GM19239 (cell line): ENCODE results near the gene SLC12A1.

ENCODE experiments used
- DNase-seq: peaks from one replicate; pipeline ENCODE4 v3.0.0; 2011; ENCODE audit warnings: low spot score; ENCODE audit not compliant: insufficient read length
- FAIRE-seq: peaks from 2 replicates; lab custom pipeline; 2011; peaks lifted over from hg19 to GRCh38; lab: Jason Lieb, UNC

The SLC12A1 gene

DNA sequence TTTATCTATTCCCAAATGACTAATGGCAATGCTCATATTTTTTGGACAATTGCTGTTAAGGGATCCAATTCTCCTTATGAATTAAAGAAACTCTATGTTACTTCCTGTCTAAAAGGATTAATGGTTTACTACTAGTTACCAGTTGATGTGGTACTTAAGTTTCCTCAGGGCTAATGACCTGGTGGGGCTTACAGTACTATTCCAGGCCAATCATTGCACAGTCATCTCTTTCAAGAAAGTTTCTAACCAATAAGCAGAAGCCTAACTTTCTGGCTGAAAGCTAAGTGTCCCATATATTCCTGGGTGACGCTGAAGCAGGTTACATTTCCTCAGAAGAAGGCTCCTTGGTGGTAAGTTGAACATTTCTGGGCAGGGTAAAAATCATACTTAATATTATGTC lies at the start of gene SLC12A1:
Gene SLC12A1, plus strand, starts transcription at position 322 of the 400 bp plus-strand sequence. CDS start 1,418 bp downstream, outside the sequence.
- FAIRE-seq (no peak), DNase-seq (no peak)

DNA sequence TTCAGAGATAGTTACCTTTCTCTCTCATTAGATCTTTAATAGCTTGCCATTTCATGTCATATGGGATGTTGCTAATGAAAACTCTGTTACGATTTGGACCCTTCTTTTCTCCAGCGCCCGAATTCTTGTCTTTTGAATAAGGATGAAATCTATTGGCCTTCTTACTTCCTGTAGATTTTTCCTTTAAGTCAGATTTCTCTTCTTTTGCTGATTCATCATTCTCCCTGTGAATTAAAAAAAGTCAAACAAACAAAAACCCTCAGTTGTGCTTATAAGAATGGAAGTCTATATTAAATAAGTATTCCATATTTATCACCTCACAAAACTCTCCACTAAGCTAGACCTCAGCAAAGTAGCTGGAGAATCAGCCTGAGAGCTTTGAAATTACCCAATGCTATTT lies 37.5 kb upstream of the SLC12A1 start:
- no peak for FAIRE-seq

DNA sequence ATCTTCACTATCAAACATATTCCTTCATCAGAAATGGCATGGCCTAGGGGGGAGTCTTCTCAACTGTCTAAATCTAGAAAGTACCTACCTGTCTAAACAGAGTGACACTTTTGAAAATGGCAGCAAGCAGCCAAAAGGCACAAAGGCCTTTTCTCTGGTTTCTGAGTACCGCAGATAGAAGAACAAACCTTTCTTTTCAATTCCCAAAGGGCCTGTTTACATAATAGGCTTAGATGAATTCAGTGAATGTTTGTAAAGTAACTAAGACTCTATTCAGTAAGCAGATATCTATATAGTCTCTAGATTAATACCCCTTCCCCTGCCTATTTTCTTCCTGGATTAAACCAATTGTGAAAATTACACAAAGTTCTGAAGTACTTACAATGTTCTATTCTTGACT lies 35.1 kb upstream of the SLC12A1 start:
- FAIRE-seq (no peak), DNase-seq (no peak)

More for the DNA sequence above, 37.5 kb upstream of the SLC12A1 start:
- no peak for DNase-seq

DNA sequence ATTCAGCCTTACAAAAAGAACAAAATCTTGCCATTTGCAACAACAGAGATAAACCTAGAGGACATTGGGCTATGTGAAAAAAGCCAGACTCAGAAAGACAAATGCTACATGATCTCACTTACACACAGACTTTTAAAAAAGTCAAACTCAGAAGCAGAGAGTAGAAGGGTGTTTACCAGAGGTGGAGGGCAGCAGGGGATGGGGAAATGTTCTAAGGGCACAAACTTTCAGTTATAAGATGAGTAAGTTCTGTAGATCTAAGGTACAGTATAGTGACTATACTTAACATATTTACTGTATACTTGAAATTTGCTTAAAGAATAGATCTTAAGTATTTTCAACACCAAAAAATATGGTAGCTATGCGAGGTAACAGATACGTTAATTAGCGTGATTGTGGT lies 31.0 kb upstream of the SLC12A1 start:
- no peak for FAIRE-seq
- no peak for DNase-seq

DNA sequence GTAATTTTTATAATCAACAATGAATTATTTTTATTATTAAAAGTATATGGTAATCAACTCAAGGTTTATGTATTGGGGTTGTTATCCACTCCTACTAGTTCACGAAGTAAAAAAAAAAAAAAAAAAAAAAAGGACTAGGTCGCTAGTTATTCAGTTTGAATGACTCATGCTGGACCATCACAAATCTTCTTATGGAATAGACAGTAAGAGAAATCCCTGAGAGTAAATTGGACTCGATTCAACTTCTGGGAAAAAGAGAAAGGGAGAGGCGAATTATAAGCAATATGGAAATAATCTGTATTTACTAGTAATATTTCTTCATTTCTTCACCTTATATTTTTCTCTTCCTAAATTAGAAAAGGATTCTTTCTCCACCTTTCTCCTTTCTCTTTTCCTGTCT lies 30.0 kb upstream of the SLC12A1 start:
- no peak for FAIRE-seq

DNA sequence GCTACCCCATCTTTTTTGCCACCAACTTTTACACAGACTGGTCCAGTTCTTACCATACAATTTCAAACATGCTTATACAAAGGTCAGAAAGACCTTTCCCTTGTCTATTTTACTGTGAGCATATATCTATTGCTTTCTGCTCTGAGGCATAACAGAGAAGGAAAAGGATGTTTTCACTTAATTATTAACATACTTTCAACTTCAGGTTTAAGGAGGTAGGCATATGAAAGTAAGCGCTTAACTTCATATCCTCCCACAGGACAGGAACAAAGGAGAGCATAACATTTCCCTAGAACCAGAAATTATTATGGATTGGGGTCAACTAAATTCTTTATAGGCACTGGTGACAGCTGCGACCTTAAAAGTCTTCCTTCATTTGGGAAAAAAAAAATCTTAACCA lies 29.1 kb upstream of the SLC12A1 start:
- DNase-seq (no peak), FAIRE-seq (peak; percentile 90)

More for the DNA sequence above, 30.0 kb upstream of the SLC12A1 start:
- no peak for DNase-seq

DNA sequence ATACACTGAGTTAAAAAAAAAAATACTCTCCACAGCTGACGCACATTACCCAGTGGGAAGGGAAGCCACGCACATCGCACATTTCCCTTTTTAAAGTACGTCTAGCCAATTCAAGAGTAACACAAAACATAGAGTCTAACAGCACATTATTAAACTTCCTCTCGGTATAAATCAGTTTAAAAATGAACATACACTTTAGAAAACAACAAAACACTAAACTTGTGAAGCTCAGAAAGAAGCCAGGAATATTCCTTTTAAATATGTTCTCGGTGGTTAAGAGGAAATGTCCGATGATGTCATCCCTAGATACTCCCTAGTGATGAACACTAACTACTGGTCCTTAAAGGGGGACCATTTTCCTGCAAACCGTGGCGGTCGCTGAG lies 28.7 kb upstream of the SLC12A1 start:
- DNase-seq (no peak), FAIRE-seq (peak; percentile 71)

DNA sequence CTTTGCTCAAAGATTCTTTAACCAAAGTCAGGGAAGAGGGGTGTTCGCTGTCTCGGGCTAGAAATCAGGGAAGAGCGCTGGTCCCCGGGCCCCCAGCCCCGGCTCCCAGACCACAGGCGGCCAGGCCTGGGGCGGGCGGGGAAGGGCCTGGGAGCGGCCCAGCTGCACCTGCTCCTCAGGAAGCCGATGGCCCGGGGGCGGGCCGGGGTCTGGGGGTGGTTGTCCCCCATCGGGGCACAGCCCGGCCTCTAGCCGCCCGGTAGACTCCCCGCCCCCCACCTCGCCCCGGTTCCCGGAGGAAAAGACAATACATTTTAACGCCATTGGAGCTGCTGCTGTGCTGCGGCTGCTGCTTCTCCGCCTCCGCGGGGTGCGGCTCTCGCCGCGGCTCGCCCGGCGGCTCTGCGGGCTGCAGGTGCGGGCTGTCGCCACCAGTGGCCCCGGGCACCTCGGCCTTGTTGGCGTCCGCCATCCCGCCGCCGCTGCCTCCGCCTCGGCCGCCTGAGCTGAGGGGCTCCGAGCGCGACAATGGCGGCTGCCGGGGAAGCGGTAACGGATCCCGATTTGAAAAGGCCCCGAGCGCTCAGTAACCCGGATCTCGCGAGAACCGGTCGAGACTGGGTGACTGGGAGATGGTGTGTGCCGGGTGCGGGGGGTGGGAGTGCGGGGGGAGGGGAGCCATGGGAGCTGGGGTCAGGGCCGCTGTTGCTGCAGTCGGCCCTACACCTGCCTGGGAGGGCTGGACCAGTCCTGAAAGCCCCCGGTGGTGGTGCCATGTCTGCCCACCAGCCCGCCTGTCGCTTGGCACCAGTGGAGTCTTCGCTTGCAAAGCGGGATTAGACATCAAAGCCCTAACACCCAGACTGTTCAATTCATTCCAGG lies 28.1 kb upstream of the SLC12A1 start, which contains the start of gene MYEF2:
Gene MYEF2, minus strand, starts transcription at position 530 of the 882 bp plus-strand sequence. Its CDS starts 58 bp downstream, at position 472.
- DNase-seq = peak; percentile 49
- FAIRE-seq = peak; percentile 84

DNA sequence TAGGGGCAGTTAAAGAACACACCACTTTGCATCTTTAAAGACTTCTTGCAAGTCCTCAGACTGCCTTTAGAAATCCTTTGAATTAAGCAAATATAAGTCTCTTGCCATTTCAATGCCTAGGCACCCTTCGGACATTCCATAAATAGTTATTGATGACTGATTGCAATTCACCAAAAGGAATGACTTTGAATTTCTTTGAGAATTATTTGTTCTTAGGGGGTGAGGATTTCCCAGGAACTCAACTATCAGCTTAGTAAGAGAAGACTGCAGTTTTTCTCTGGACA lies 27.5 kb upstream of the SLC12A1 start:
- FAIRE-seq = no peak
- no peak for DNase-seq

DNA sequence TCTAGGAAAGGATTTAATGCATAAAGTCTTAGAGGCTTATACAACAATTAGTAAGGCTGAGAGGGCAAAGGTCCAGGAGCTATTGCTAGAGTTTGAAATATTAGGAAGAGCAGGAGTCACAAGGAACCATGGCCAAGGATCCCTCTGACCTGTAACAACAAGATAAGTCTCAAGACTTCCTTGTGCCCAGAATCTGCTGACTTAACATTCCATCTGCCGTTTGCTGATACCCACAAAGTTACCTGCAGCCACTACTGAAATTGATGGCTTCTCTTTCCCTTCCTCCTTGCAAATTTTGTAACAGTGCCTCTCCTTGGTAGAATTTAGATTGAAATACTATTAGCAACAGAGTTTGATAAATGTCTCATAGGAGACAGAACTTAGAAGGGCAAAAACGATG lies 23.4 kb upstream of the SLC12A1 start:
- FAIRE-seq = no peak

DNA sequence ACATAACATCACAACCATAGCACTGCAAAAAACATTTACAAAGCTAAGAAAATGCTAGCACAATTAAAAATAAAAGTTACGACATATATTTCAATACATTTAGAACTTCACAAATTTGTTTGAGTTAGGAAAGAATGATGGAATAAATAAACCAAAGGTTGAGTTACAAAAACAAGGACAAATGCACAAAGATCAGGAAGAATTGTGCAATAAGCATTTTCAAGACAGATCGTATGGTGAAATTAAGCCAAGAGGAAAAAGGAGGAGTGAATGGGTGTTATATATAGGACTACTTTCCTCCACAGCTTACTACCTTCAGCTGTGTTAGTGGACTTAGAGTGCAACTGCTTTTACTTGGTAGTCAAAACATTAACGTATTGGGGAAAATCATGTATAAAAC lies 20.6 kb upstream of the SLC12A1 start:
- DNase-seq = no peak
- no peak for FAIRE-seq

More for the DNA sequence above, 23.4 kb upstream of the SLC12A1 start:
- DNase-seq = no peak

DNA sequence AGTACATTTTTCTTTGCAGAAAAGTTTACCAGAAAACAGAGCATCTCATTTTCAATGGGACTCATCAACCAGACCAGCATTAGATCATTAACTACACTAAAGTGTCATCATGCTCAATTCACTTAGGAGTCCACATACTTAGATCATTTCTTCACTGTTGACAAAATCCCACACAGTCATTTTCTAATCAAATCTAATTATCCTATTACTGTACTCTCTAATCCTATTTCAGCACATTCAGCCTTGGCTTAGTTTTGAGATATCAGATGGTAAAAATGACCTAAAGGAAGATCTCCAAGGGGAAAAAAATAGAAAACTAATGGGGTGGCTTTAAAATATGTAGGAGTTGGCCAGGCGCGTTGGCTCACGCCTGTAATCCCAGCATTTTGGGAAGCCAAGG lies 19.8 kb upstream of the SLC12A1 start:
- no peak for DNase-seq
- FAIRE-seq = no peak

DNA sequence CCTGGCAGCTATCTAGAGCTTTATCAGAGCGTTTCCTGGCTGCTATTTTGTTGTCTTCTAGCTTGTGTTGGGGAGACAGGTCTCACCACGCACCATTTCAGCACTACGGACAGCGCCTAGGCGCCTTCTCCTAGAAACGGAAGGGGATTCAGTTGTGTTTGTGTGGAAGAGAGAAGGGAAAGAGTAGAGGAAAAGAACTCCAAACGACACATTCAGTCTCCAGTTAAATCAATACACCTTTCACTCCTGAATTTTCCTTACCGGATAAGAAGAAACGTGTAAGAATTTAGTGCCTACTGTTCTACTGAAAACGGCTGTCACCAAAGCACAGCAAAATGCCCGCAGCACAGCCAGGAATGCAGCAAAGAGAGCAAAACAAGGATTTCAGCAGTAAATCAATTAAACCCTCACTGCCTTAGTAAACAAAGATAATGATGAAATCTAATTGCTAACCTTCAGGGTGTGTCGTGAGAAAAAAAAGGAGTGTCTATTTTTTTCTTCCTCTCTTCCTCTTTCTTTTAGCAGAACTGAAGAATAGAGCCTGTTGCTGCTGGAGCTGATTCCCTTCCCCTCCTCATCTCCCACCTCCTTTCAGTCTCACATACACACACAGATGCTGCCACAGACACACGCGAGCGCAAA lies 15.0 kb upstream of the SLC12A1 start:
- DNase-seq (no peak), FAIRE-seq (no peak)

DNA sequence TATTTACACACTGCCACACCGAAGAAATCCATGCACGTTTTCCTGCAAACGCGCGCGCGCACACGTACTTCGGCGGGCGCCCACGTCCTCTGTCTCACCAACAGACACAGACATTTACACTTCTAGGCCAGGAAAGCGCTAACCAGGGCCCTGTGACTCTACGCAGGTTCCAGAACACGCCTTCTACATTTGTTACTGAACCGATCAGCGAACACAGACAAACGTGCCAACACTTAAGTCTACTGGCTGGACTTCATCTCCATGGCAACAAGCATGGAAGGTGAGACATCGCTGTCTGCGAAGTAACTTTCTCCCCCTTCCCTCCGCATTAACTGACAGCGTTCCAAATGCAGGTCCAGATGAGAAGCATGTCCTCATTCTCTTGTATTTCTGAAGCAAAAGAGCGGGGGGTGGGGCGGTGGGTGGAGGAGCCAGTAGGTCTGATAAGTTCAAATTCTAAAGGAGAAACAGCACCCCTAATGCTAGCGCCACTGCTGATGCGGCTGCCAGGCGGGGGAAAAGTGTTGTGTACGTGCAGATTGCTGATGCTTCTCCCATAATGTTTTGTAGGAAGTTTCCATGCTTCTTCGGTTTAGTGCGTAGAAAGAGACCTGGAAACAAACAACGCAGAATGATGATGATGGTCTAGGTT lies 14.4 kb upstream of the SLC12A1 start, which contains the start of gene CTXN2:
Gene CTXN2, plus strand, starts transcription at position 92 of the 652 bp plus-strand sequence. CDS start 9,636 bp downstream, outside the sequence.
- DNase-seq = no peak
- FAIRE-seq = no peak

DNA sequence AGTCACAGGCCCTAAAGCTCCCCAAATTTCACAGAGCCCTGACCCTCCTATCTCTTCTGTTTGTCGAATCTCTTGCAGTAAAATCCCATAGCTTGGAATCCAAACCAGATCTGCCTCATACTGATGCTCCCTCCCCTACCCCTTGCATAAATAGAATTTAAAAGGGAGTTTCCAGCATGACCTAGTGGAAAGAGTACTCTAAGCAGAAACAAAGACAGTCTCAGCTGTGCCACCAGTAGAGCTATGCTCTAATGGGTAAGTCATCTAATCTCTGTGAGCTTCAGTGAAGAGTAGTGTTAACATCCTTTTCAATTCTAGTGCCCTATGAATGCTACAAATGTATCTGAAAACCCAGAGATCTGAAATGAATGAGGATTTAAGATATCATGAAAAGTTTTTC lies 4.0 kb upstream of the SLC12A1 start:
- no peak for FAIRE-seq
- no peak for DNase-seq

DNA sequence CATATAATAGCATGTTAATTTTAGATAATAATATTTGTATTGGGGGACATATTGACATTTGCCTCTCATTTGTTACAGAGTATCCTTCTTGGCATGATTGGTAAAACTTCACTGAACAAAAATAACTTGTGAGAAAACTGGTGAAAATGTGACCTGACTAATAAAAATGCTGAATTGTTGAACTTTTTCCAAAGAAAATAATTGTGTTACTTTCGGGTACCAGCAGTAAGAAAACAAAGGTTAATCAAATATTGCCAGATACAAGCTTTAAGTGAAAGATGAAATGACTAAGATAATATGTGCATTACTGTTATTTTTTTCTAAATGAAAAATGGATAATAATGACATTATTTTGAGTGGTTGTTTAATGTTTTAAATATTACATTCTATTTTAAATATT lies 15.2 kb downstream of the SLC12A1 start:
- DNase-seq = no peak
- no peak for FAIRE-seq

DNA sequence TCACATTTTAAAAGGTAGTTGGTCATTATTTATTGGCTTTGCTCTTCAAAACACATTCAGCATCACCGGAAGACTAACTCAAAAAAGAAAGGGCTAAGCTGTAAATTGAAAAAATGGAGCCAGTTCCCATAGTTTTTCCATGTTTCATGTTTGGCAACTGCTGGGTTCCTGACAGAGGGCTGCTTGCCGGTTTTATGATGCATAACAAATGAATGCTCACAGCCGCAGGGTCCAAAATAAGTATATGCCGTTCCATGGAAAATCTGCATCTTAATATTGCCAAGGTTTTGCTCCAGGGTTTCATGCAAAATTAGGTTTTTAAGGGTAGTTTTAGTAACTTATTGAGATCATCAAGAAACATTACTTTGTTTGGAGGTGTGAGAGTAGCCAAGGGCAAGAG lies 15.8 kb downstream of the SLC12A1 start:
- DNase-seq (no peak), FAIRE-seq (no peak)

DNA sequence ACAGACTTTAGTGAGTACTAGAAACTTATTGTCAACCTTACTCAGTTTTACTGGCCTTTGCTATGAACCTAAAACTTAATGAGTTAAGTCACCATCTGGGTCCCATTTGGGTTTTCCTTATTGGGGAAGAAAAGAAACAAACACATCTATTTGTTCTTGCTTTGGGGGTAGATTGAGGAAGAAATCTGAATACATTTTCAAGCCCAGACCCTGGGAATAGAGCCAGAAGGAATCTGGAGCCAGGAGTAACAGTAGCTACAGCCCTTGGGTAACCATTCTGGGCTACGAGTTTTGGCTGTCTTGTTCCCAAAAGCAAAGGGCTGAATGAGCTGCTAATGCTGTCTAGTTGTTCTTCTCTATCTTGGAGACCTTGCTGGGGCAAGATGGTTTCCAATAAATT lies 16.5 kb downstream of the SLC12A1 start:
- DNase-seq (no peak), FAIRE-seq (no peak)

DNA sequence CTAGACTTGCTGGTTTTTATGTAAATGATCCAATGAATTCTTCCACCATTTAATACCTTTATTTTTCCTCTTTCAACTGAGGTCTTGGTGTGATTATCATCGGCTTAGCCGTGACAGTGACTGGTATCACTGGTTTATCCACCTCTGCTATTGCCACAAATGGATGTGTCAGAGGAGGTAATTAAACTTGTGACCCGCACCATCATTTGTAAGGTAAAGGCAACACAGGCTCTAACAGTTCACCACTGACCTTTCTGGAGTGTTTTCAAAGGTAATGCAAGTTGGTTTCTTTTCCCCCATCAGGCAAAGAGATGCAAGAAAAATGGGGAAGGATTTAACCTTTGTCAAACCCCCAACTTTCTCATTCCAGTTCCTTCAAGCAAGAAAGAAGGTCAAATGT lies 19.7 kb downstream of the SLC12A1 start:
- FAIRE-seq = no peak
- DNase-seq = no peak

DNA sequence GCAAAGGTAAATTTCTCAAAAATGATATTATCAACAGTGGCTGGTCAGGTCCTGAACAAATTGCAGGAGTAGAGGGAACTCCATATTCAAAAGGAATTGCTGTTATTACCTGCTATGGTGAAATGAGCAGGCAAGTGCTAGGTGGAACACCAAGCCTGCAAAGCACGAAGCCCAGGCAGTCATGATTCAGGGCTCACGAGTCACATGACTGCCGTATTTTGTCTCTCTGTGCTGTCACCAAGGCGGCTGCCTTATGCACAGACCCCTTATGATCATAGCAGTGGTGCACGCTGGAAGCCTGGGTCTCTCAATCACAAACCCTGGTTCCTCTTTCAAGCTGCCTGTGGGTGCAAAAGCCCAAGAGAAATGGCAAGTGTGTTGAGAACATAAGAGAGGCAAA lies 24.4 kb downstream of the SLC12A1 start:
- FAIRE-seq (no peak), DNase-seq (no peak)

DNA sequence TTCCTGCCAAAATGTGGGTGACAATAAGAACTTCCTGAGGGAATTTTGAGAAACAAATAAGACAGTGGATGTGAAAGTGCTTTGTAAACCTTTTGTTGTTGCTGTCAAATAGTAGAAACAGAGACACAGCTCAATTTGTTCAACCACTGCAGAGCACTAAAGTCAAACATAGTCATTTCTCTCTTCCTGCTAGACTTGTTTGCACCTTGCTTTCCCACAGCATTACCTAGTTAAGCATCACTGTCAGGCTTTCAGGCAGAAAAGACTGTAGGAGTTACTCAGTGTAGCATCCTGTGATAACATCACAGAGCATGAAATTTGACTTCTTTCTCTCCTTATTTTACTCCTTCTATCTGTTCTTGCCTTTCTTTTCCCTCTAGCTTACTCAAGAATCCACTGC lies 27.1 kb downstream of the SLC12A1 start:
- no peak for FAIRE-seq
- no peak for DNase-seq
